ENCODE results near the gene OSM. TPM values are rescaled to one million over a fixed set of nuclear protein-coding genes. Genes with fewer than 3 reads are reported as not detected.

OSM gene
- total RNA-seq, result not detected in 2 replicates

DNA sequence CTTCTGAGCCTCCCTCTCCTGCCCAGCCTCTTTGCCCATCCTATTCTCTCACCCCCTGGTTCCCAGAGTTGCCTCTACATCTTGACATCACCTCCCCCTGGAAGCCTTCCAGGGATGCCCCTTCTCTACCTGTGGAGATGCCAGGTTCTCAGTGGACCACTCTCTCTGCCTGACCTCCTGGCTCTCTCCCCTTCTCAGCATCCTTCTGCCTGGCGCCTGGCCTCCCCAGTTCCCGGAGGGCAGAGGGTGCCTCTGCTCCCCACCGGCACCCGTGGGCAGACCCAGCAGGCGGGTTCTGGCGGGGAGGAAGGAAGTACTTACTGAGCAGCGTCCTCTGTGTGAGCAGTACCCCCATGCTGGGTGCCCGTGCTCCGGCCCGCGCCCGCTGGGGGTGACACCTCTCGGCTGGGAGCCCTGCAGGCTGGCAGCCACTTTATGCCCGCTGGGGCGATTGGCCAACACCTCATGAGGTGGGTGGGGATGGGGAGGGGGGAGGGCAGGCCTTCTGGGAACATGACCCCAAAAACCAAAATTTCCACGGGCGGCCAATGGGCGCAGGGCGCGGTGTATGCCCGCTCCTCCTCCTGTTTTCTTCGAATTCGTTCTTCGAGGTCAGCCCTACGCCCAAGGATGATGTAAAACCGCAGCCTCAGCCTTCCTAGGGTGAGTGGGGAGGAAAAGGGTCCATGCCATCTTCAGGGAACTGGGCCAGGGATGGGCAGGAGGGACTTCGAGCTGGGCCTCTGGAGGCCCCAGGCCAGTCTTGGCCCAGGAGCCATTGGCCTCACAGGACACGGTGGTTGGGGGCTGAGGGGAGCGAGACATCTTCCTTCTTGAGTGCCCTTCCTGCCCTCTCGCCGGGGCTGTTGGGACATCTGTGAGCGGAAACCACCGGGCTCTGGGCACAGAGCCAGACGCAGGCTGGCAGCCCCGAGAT, at the start of gene OSM:
TSS of gene OSM (minus strand) at position 407 of the 937 bp plus-strand sequence. CDS start at position 355, 52 bp downstream.

GRCh38 chr22:30289141-30289979, 22.7 kb upstream of the OSM start, which contains the start of gene CASTOR1:
Gene CASTOR1, minus strand, starts transcription at chr22:30289505. Its CDS starts 8 bp downstream, at chr22:30289497.

GRCh38 chr22:30245985-30246813, 20.5 kb downstream of the OSM start, which contains the start of gene LIF:
Gene LIF, minus strand, starts transcription at chr22:30246759. Its CDS starts 64 bp downstream, at chr22:30246695.

Other genes starting within 250 kb of the OSM start
- gene HORMAD2, start 186.4 kb downstream of the OSM start, total RNA-seq, result under 0.01 TPM in 2 replicates
- 79.2 and 97.8 TPM in 2 replicates for gene LIF, start 20.1 kb downstream of the OSM start, total RNA-seq
- 6.3 and 10.1 TPM in 2 replicates for gene CASTOR1, start 22.7 kb upstream of the OSM start, total RNA-seq
- 17.6 and 18.0 TPM in 2 replicates for gene TBC1D10A, start 60.1 kb upstream of the OSM start, total RNA-seq
- gene SF3A1, start 90.0 kb upstream of the OSM start, total RNA-seq, result 10.4 and 11.7 TPM in 2 replicates
- gene CCDC157, start 90.2 kb upstream of the OSM start, total RNA-seq, result 1.1 and 1.7 TPM in 2 replicates
- gene RNF215, start 120.6 kb upstream of the OSM start, total RNA-seq, result 27.6 and 44.5 TPM in 2 replicates
- 19.2 and 23.8 TPM in 2 replicates for gene SEC14L2, start 130.2 kb upstream of the OSM start, total RNA-seq
- gene MTFP1, start 158.9 kb upstream of the OSM start, total RNA-seq, result 13.2 and 31.2 TPM in 2 replicates
- gene SEC14L3, start 205.2 kb upstream of the OSM start, total RNA-seq, result not detected in 2 replicates
- 0.19 TPM in 1 of 2 replicates, not detected in the other for gene SEC14L4, start 238.8 kb upstream of the OSM start, total RNA-seq